Stimulated activated CD4-positive, alpha-beta T cell treated with anti-CD3 and anti-CD28 coated beads, Interleukin-15, amount 100 ng/mL, for 48 hours (primary cell): ENCODE measurements around the gene SYS1.

Experiments used
- DNase-seq, 2 donors: peaks; one replicate each; pipeline ENCODE4 v3.0.0-alpha.2; 2020; ENCODE audit warnings: low read depth in 2 of 2

Gene SYS1

GRCh38 chr20:45355209-45356084 is 7.5 kb upstream of the SYS1 start:
- DNase-seq, result no peak

DNA sequence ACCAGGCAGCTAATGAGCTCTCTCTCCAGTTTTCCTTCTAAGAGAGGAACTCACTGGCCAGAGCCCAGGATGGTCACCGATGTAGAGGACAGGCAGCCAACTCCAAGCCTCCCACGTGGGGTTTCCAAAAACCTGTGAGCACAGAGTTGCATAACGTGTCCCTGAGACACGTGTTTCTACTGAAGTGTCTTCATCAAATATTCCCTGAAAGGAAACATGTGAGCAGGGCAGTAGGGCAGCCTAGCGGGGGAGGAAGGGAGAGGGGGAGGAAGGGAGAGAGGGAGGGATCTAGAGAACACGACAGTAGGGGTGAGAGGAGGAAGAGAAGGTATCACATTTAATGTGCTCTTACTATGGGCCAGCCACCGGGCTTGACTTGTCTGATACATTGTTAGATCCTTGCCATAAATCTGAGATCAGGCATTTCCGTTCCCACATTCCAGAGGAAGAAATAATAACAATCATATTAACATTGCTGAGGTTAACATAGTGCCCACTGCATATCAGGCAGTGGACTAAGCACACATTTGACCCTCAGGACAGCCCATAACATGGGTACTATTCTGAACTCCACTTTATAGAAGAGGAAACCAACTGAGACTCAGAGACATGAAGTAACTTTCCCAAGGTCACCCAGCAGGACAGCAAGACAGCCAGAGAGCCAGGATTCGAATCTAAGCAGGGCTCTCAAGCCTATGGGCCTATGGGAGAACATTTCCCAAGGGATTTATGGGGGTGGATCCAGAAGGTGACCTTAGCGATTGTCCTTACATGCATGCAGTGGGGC is 4.5 kb upstream of the SYS1 start:
- no peak for DNase-seq

GRCh38 chr20:45359069-45359405 is 3.9 kb upstream of the SYS1 start:
- DNase-seq, result no peak

- no peak for DNase-seq
These were observed 3.4 kb upstream of the SYS1 start for GRCh38 chr20:45359406-45360148.

GRCh38 chr20:45361793-45362192 is 1.2 kb upstream of the SYS1 start:
- DNase-seq, result no peak

GRCh38 chr20:45363611-45364492 is 896 bp downstream of the SYS1 start:
- no peak for DNase-seq

DNA sequence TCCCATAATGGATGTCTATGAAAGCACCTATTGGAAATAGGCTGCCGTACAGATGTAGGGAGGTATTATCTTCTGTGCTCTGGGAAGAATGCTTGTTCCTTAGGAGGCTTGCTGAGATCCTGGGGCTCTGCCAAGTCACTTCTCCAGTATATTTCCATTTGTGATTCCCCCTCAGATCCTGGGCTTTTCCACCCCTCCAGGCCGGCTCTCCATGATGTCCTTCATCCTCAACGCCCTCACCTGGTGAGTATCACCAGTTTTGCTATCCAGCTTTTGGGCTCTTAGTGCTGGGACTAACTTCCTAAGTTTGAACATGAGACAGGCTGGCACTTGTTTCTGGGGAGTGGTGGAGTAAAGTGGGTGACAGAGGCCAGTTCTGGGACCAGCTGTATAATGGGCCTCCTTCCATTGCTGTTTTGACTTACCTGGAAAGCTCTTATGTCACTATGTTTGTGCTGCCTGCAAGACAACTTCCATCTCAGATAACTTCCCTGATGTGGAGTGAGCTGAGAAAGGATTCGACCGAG is 2.6 kb downstream of the SYS1 start:
- DNase-seq, result no peak

DNA sequence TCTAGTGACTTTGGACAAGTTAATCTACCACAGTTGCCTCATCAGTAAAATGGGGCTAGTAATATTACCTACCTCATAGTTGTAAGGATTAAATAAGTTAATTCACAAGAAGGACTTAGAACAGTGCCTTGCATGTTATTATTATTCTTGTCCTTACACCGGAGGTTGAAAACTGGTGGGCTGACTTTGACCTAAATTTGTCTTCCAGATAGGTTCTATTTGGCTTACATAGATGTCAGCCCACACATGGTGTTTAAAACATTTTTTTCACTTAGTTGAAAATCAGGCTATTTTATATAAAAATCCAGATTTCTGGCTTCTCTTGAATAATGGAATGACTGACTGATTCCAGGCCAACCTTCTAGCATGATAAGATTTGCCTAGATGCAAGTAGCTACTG is 3.2 kb downstream of the SYS1 start:
- DNase-seq, result no peak

GRCh38 chr20:45366631-45367030 is 3.7 kb downstream of the SYS1 start:
- no peak for DNase-seq

- no peak for DNase-seq
These were observed 4.2 kb downstream of the SYS1 start for GRCh38 chr20:45367126-45367525.

DNA sequence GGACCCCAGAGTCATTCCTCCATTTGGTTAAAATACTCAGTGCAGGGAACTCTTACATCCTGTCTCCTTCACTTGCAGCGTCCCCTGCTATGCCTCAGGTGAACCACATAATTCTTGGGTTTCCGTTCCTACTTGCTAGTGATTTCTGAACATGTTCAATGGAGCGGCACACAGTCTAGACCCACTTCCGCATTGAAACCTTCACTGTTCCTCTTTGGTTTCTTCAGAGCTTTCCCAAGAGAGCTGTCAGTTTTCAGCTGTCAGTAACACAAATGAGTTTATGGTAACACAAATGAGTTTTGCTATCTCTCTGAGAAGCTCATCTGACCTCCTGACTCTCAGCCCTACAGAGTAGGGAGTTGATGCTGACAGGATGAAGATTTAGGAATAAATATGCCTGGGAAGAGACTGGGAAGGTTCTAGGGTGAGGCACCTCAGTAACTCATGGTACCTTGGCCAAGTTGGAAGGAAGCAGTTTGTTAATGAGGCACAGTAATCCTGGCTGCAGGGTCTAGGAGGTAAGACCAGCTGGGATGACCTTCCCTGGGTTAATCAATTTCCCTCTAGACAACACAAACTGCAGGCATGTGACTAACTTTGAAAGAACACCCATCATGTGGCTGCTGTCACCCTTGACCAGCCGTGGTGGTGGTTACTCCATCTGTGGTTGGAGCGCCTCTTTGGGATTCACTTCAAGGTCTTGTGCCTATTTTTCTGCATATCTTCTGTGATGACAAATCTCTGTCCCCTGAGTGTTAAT is 5.4 kb downstream of the SYS1 start:
- DNase-seq, result no peak

GRCh38 chr20:45370571-45371160 is 7.7 kb downstream of the SYS1 start:
- DNase-seq, result no peak

DNA sequence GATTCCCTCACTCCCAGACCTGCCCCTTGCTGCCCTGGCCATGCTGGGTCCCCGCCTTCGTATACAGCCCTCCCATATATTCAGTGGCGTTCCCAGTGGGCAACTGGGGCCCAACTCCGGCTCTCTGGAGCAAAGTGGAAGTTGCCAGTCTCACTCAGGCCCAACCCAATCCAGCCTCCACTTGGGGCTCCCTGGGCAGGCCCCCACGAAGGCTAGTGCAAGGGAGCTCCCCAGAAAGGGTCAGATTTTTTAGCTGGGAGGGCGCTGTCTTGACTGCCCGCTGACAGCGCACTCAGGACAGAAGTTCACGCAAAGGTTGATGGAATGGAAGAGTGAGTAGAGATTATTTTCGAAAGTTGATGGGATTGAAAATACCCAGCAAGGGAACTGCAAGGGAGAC is 9.3 kb downstream of the SYS1 start:
- no peak for DNase-seq

DNA sequence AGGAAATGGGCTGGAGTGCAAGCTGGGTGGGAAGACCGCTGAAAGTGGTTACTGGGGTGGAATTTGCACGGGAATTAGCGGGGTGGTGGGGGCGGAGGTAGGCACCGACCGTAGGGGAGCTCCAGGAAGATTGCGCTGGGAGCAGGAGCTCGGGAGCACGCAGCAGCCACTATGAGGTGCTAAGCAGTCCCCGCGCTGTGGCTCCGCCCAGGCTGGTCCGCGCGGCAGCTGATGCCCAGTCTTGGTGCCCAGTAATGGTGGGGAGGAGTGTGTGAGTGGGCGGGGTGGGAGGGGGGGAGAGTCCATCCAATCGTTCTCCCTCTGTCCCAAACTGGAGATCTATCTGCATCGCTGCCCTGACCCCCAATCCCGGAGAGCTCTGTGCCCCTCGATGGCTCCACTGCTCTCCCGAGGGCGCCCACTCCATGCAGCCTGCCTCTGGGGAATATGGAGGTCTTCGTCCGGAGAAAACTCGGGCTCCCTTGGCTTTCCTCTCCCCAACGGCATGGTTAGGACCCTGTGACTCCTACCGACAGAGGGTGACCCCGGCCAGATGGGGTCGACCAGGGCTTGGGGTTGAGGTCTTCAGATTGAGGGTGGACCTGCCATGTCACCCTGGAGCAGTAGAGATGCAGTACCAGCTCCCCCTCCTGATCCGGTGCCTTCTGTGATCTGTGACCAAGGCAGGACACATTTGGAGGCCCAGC is 9.8 kb downstream of the SYS1 start:
- DNase-seq, result no peak

DNA sequence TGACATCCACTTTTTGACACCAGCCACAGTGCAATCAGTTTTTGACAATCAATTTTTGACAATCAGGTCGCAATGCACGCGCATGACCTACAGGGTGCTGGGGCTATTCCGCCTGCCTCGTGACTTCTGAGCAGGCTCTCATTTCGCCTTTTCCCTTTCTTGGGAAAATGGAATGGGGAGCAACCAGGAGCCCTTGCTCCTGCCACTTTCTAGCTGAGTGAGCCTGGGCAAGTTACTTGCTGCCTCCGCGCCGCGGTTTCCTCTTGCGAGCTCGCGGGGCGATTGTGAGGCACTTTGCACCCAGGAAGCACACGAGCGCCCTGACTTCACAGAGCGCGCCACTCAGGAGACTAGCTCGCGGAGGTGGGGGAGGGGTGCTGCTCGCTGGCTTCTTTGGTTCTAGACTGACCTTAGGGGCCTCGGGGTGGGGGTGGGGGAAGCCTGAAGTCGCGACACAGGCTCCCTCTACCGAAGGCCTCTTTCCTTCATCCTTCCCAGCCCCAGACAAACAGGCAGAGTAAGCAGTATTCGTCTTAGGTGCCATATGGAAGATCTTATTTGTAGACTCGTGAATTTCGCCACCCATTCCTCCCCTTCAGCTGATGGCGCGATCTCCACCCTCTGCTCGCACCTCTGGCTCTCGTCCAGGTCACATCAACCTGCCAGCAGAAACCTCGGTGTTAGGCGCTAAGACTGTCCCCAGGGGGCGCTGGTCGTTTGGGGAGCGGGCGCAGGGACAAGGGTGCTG is 10.6 kb downstream of the SYS1 start:
- peak; percentile 84 to 91 for DNase-seq

DNA sequence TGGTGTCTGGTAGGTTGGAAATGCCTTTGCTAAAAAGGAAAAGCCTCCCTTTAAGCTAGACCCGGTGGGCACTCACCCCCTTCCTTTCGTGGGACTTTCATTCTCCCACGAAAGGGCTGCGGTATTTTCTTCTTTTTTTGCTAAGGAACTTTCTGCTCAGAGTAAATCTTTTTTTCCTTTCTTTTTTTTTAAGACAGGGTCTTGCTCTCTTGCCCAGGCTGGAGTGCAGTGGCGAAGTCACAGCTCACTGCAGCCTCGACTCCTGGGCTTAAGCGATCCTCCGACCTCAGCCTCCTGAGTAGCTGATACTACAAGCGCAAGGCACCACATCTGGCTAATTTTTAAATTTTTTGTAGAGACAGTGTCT is 11.1 kb downstream of the SYS1 start:
- no peak for DNase-seq

- no peak for DNase-seq
These were observed 12.0 kb downstream of the SYS1 start for GRCh38 chr20:45374966-45375365.

GRCh38 chr20:45377269-45377668 is 14.3 kb downstream of the SYS1 start:
- DNase-seq, result no peak

DNA sequence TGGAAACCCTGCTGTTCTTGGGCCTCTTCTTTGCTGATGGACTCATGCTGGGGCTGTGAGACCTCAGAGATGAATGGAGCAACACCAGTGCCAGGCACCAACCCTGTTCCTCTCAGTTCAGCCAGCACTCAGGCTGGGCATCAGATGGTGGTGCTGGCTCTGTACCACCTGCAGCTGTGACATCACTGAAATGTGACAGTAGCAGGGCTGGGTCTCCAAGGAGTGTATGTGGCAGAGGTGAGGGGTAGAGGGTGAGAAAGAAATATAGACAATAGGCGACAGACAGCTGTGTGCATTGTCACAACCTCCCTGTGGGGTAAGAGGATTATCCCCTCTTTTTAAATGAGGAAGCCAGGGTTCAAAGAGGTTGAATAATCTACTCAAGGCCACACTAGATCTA is 15.2 kb downstream of the SYS1 start, which contains the start of gene TP53TG5:
Gene TP53TG5, minus strand, starts transcription at position 135 of the 400 bp plus-strand sequence. Its CDS starts 89 bp downstream, at position 46.
- DNase-seq, result no peak
